ENCODE measurements around the gene SMIM20.

GRCh38 chr4:25879587-25879986 is 34.4 kb upstream of the SMIM20 start:
- TF ChIP-seq CTCF (IDR thresholded peaks at IDR 0.05) (no peak), ZFX (IDR thresholded peaks at IDR 0.05; ENCODE audit: borderline replicate concordance) (no peak)

Data from 22Rv1 (cell line).